ENCODE data around the gene ADGRG1.

ADGRG1 gene

GRCh38 chr16:57688487-57688986 is 60.1 kb downstream of the ADGRG1 start:
- no peak for DNase-seq (ENCODE audit: low read depth)
- H3K4me3 ChIP-seq (ENCODE audit: low read depth, low read length): no peak overlapping the region
- no peak for TF ChIP-seq CTCF (IDR thresholded peaks at IDR 0.05; ENCODE audit: low read depth, low read length, missing control alignments)
- in situ Hi-C loops (cut with HindIII; ENCODE audit: low sequenced_read_pairs): no loop called here

DNA sequence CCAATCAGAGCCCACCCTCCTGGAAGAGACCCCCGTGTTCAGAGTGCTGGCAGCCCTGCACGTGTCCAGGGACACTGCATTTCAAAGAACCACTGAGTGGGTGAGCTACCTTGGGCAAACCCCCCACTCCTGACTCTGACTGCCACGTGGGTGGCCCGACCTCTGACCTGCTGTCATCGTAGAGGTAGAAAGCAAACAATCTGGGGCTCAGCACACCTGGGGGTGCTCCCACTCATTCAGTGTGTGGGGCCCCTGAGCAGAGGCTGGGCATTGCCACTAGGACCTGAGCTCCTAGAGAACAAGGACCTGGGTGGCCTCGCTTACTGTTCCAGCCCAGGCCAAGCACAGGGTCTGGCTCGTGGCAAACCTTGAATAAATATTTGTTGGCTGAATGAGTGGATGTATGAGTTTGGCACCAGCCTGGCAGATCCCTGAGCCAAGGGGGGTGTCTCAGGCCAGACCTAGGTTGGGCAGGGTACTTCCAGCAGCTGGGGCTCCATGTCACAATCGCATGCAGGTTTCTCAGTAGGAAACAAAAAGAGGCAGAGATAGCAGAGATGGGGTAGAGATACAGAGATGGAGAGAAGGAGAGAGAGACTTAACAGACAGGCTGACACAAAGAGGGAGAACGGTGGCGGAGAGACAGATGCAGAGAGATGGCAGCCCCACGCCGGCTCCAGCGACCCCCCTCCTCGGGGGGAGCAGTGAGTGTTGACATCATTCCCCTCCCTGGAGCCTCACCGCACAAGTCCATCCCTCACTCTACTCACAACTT is 60.7 kb downstream of the ADGRG1 start:
- no peak for DNase-seq (ENCODE audit: low read depth)
- no peak for TF ChIP-seq CTCF (IDR thresholded peaks at IDR 0.05; ENCODE audit: low read depth, low read length, missing control alignments)
- in situ Hi-C loops (cut with HindIII; ENCODE audit: low sequenced_read_pairs): no loop called here
- no peak overlapping the region for H3K4me3 ChIP-seq (ENCODE audit: low read depth, low read length)

DNA sequence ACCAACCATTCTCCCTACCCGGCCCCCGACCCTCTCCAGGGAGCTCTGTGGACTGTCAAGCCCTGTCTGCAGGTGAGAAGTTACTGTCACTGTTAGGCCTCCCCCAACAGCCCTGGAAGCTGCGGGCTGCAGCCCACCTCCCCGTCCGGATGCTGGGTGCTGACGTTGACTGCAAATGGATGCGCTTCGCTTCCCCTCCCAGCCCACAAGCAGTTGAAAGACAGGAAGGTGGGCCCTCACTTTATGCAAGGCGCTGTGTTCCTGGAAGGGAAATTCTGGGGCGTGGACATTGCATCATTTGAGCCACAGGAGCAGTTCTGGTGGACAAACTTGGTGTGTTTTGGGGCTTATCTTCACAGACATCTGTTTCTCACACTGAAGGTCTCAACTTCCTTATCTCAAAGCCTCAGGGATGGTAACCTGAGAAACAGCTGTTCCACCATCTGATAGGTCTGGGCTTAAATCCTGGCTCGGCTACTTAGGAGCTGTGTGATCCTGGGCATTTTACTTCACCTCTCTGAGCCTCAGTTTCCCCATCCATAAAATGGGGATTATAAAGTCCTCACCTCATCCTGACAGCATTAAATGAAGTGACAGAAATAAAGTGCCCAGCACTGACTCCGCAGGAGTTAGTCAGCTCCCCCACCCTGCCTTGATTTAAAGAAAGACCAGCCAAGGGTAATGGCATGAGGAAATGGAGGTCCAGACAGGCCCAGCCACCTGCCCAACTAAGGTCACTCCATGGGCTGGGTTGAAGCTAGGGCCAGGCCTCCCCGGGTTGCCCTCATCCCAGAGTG is 61.5 kb downstream of the ADGRG1 start:
- in situ Hi-C loops (cut with HindIII; ENCODE audit: low sequenced_read_pairs): no loop called here
- no peak for TF ChIP-seq CTCF (IDR thresholded peaks at IDR 0.05; ENCODE audit: low read depth, low read length, missing control alignments)
- no peak overlapping the region for H3K4me3 ChIP-seq (ENCODE audit: low read depth, low read length)
- no peak for DNase-seq (ENCODE audit: low read depth)

- H3K4me3 ChIP-seq (ENCODE audit: low read depth, low read length): no peak overlapping the region
- in situ Hi-C loops (cut with HindIII; ENCODE audit: low sequenced_read_pairs): no loop called here
- DNase-seq (ENCODE audit: low read depth): no peak
- no peak for TF ChIP-seq CTCF (IDR thresholded peaks at IDR 0.05; ENCODE audit: low read depth, low read length, missing control alignments)
These were observed 62.5 kb downstream of the ADGRG1 start for GRCh38 chr16:57690782-57691471.

DNA sequence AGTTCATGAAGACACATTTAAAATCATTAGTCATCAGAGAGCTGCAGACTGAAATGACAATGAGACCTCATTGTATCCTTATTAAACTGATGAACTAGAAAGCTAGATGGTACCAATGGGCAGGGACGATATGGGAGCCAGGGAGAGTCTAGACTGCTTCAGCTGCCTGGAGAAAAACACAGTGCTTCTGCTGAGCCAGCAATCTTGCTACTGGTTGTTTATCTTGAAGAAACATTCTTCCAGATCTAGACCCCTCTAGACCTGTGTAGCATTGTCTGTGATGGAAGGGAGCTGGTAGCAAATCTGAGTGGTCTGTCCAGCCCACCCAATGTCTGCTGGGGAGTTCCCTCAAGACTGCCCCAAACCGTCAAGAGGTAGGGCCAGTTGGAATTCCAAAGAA is 64.2 kb downstream of the ADGRG1 start:
- no peak for DNase-seq (ENCODE audit: low read depth)
- no peak overlapping the region for H3K4me3 ChIP-seq (ENCODE audit: low read depth, low read length)
- in situ Hi-C loops (cut with HindIII; ENCODE audit: low sequenced_read_pairs): no loop called here
- TF ChIP-seq CTCF (IDR thresholded peaks at IDR 0.05; ENCODE audit: low read depth, low read length, missing control alignments): no peak

GRCh38 chr16:57693550-57693949 is 65.1 kb downstream of the ADGRG1 start:
- in situ Hi-C loops (cut with HindIII; ENCODE audit: low sequenced_read_pairs): no loop called here
- no peak for DNase-seq (ENCODE audit: low read depth)
- no peak for TF ChIP-seq CTCF (IDR thresholded peaks at IDR 0.05; ENCODE audit: low read depth, low read length, missing control alignments)

More at GRCh38 chr16:57693550-57693949, 65.1 kb downstream of the ADGRG1 start:
- H3K4me3 ChIP-seq (ENCODE audit: low read depth, low read length): no peak overlapping the region
